ENCODE results near the gene FNDC3B.

- TF ChIP-seq POLR2AphosphoS5 (IDR thresholded peaks at IDR 0.05) (no peak), POLR2A (IDR thresholded peaks at IDR 0.05; ENCODE audit: low read depth) (no peak), CTCF (IDR thresholded peaks at IDR 0.05) (no peak), EP300 (IDR thresholded peaks at IDR 0.05) (no peak)
Measured at GRCh38 chr3:172003146-172003545, 36.2 kb upstream of the FNDC3B start.

Measured in esophagus muscularis mucosa (tissue), 4 donors.